G401 (cell line): ENCODE data around the gene RHOD. TPM values are rescaled to one million over a fixed set of nuclear protein-coding genes. Genes with fewer than 3 reads are reported as not detected.

ENCODE experiments used
- DNase-seq: peaks from one replicate; pipeline ENCODE4 v3.0.0-alpha.2; 2015; ENCODE audit warnings: low spot score
- in situ Hi-C: cut with HindIII; loops from 2 replicates; pipeline ENCODE4 v1.10.0; 2016; ENCODE audit warnings: low sequenced_read_pairs, mixed read lengths
- total RNA-seq: library from RNA; depleted of rRNA; stranded (reverse); fragments of >200 nt; shearing (Covaris generic); gene quantifications from 2 replicates; pipeline ENCODE4 v1.2.3, GENCODE V29; 2014

Gene RHOD
- total RNA-seq, 1 experiment from 2014 or later, result not detected

DNA sequence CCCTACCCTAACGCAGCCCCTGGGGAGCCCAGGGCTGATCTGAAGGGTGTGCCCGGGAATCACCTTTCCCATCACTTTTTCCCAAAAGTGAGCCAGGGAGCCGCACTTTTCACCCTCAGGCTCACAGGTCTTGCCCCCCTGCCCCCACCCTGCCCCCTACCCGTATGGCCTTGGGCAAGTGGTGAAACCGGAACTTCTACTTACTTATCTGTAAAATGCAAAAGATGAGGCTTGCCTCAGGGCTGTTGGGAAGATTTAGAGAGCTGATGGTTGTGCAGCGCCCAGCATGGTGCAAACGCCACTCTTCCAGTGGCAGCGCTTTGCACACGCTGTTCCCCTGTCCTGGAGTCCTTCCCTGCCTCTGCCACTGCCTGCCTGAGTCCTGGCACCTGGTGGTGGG is 25.7 kb upstream of the RHOD start:
- in situ Hi-C loops, result no loop called here
- DNase-seq, result no peak

DNA sequence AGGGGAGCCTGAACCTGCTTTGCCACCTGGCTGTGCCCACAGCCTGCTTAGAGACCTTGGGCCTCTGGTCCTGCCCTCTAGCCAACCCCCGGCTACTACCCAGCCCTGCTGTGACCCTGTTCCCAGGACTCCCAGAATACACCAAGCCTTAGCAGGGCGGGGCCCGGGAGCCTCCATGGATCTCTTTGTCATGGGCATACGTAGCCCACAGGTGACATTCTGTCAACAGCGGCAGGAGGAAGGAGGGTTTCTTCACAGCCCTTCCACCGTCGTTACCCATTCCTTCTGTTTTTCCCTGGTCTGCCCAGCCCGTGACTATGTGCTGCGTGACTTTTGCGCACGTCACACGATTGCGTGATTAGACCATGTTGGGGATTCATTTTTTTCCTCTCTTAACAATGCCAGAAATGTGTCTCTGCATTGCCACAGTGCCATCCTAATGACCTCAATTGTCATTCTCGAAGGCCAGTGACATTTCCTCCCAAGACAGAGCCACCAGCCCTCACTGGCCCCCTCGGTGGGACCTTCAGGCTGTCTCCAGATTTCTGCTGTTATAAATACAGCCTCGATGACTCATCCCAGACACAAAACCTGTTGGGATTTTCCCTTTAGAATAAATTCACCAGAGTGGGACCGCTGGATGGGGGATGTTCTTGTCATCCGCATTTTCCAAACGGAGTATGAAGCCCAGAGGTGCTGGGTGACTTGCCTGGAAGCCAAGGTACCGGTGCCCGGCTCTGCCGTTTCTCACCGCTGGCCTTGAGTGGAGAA is 24.7 kb upstream of the RHOD start:
- in situ Hi-C loops, result no loop called here
- peak; percentile 40 for DNase-seq

DNA sequence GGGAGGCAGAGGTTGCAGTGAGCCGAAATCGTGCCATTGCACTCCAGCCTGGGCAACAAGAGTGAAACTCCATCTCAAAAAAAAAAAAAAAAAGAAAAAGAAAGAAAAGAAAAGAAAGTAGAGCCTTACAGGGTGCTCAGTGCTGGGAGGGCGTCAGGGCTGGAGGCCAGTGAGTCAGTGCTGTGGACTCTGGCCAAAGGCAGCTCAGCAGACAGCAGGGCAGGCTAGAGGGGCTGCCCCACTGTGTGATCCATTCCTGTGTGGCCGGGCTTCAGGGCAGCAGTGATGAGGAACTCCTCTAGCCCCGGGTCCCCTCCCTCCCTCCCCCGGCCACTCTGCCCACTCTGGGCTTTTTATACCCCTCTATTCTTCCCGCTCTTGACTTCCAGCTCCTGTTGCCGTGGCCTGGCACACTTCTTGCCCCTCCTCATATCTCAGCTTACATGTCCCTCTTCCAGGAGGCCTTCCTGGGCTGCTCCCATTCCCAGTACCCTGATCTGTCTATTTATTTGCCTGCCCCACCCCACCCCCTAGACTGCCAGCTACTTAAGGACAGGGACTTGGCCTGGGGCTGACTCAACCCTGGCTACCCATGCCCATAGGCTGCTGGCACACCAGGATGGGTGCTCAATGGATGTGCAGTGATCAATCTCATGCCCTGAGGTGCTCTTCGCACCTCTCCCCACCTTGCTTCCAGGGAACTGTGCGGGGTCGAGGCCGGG is 23.7 kb upstream of the RHOD start:
- in situ Hi-C loops, result no loop called here
- peak; percentile 67 for DNase-seq

DNA sequence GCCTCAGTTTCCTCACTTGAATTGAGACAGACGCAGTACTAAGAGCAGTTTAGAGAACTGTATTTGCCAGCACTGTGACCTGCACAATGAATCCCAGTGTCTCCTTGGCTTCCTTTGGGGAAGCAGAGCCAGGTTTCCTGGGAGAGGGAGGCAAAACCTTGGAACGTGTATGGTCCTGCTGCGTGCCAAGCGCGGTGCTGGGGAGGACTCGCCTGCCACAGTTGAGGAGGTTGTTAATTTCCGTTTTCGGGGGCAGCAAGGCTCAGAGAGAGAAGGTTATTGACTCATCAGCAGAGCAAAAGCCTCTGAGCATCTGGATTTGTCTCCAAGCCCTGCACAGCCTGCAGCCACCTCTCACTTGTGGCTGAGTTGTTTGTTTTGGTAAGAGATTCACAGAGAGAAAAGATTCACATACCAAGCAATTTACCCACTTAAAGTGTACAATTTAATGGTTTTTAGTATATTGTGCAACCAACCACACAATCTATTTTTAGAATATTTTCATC is 22.9 kb upstream of the RHOD start:
- peak; percentile 79 for DNase-seq
- in situ Hi-C loops, result no loop called here

DNA sequence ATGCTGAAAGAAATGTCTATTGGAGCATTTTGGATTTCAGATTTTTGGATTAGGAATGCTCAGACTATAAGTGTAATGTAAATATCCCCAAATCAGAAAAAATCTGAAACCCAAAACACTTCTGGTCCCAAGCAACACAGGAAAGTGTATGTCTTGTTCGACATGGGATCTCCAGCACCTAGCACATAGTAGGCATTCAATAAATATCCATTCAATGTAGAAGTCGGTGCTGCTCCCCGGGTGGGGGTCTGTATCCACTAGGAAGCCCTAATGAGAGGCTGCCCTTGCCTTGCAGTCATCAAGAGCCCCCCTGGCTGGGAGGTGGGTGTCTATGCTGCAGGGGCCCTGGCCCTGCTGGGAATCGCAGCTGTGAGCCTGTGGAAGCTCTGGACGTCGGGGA is 22.3 kb upstream of the RHOD start:
- in situ Hi-C loops, result no loop called here
- DNase-seq, result no peak

DNA sequence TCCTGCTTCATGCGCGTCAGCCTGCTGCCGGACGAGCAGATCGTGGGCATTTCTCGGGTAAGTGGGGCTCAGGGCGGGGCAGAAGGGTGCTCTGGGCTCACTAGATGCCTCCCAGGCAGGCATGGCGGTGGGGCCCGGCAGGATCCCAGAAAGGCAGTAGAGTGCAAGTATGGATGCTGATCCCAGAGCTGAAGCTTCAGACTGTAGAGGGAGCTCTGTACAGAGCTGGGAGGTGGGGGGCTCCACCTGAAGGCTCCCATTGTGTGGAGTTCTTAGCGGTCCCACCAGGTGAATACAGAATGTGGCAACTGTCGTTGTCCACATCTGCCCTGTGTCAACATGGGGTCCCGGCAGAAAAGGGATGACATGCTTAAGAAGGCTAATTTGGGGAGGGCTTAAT is 16.5 kb upstream of the RHOD start:
- in situ Hi-C loops, result no loop called here
- DNase-seq, result no peak

DNA sequence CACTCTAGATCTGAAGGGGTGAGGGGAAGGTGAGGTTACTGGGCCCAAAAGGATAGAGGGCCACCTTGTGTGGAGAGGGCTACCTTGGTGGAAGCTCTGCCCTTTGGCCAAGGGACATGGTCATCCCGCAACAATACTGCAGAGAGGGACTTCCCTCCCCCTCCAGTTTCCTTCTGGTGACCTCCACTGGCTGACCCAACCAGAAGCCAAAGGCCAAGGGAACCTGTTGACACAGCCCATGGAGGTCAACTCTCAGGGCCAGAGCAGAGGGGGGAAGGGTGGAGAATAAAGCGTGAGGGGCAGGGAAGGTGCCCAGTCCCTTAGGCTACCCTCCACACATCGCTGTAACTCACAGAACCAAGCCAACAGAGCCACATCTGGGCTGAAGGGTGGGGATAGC is 15.0 kb upstream of the RHOD start:
- DNase-seq, result no peak
- in situ Hi-C loops, result no loop called here

DNA sequence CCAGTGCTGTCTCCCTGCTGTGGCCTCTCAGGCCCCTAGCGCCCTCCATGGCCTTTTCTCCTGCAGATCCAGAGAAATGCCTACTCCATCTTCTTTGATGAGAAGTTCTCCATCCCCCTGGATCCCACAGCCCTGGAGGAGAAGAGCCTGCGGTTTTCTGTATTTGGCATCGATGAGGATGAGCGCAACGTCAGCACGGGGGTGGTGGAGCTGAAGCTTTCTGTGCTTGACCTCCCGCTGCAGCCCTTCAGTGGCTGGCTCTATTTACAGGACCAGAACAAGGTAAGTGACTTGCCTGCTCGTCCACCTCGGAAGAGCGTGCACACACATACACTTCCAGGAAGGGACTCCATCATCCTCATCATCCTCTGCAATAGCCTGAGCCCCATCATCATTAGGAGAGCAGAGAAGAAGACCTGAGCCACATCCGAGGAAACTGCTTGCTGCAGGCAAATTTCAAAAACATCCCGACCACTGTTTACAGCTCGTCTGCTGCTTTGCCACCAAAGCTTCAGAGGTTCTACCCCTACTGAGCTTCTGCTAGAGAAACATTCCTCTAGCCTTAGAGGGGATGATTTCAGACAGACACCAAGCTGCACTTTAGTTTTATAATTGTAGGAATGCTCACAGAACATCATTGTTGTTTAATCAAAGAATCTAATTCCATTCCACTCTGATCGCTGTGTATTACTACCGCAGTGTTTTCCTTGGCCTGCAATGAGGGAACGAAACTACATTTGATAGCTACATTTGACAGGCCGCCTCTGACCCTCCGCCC is 12.9 kb upstream of the RHOD start:
- in situ Hi-C loops, result no loop called here

DNA sequence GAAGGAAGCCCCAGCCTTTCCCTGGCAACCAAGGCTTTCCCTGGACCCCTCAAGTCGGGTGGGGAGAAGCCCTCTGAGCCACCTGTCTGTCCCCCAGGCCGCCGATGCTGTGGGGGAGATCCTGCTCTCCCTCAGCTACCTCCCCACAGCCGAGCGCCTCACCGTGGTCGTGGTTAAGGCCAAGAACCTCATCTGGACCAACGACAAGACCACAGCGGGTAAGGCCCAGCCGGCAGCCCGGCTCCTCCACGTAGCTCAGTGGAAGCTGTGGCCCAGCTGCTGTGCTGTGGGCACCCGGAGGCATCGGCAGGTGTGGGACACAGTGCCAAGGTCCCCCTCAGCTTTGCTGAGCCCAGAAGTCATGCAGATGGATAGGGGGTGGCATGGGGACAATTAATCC is 12.2 kb upstream of the RHOD start:
- DNase-seq, result no peak
- in situ Hi-C loops, result no loop called here

More for the DNA sequence above, 12.9 kb upstream of the RHOD start:
- DNase-seq, result peak; percentile 50

DNA sequence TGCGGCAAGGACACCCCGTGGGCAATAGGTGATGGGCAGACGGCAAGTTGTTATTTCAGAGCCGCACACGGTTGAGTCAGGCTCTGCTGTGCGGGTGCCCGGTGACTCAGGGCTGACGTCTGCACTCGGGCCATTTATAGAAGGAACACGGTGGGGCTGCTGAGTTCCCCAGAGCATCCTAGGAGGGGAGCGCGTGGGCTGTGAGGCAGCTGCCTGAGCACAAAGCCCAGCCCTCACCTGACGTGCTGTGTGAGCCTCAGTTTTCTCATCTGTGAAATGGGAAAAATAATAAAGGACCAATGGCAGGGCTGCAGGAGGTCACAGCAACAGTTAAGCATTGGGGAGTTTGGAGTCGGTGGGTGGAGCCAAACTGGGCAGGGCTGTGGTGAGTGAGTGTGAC is 11.3 kb upstream of the RHOD start:
- in situ Hi-C loops, result no loop called here
- no peak for DNase-seq

DNA sequence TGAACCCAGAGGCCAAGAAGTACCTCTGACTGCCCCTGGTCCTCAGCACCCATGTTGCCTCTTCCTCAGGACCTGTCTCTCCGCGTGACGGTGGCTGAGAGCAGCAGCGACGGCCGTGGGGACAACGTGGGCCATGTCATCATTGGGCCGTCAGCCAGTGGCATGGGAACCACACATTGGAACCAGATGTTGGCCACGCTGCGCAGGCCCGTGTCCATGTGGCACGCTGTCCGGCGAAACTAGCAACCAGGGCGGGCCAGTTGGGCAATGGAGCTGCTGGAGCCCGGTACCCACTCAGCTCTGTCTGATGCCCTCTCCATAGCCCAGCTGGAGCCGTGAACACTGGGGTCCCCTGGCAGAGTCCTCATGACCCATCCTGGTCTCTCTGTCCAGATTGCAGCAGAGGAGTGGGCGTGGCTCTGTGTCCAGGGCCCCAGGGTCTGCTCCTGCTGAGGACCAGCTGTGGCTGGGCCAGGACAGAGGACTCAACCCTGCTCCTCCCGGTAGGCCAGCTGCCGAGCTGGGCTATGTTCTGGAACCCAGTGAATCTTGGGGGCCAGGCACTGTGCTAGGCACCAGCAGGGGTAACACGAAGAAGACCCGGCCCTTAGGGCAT is 8.0 kb upstream of the RHOD start:
- in situ Hi-C loops, result no loop called here
- DNase-seq, result no peak

DNA sequence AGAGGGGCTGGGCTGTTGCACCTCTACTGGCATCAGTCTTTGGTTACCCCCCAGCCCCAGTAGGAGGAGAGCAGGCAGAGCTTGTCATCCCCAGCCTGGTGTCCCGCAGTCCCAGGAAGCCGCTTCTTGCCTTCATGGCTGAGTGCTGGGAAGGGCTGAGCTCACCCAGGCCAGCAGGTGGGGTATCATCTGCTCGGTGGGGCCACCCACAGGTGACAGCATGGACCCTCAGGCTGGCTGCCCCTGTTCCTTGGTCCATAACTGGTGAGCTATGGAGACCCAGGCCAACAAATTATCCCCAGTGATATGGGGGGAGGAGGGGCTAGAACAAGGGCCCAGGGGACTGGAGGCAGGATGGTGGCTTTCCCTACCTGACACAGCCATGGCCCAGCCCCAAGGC is 6.5 kb upstream of the RHOD start:
- in situ Hi-C loops, result no loop called here
- no peak for DNase-seq

DNA sequence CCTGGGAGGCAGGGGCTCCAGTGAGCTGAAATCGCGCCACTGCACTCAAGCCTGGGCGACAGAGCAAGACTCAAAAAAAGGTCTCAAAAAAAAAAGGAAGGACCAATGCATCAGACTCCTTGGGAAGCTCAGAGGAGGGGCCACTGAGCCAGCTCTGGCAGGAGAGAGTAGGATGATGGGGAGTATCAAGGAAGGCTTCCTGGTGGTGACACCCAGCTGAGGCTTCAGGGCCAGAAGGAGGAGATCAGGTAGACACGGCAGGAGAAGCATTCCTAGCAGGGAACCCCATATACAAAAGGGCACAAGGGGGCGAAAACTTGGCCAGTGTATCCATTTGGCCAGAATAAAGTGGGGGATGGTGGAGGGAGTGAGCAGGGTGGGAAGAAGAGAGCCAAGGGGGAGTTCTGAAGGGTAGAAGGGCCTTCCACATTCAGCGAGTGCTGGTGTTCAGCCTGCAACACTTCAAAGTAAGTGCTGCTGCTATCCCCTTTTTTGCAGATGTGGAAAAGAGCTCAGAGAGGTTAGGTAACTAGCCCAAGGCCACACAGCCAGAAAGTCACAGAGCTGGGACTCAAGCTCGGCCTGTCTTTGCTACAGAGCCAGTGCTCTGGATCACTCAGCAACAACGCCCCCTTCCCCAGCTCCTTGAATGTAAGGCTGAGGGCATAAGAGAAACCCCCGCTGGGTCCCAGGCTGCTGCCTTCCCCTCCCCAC is 5.3 kb upstream of the RHOD start:
- in situ Hi-C loops, result no loop called here
- no peak for DNase-seq

DNA sequence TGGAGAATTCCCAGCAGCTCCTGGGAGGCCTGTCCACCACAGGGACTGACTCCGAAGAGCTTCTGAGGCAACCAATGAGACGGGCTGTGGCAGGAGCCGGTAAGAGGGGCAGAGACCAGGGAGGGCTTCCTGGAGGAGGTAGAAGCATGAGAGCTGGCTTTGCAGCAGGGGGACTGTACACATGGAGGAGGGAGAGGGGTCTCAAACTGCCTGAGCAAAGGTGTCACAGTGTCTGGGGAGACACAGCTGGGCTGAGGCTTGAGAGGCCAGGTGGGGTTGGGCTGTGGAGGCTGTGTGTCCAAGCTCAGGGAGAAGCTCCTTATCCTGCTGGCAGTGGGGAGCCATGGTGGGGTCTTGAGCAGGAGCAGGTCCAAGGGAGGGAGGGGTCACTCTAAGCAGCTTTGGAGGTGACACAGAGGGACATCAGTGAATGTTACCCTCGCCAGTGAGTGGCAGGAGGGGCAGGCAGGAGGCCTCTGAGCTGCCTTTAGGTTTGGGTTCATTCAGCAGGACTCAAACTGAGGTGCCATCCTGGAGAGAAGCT is 4.6 kb upstream of the RHOD start:
- in situ Hi-C loops, result no loop called here
- no peak for DNase-seq

DNA sequence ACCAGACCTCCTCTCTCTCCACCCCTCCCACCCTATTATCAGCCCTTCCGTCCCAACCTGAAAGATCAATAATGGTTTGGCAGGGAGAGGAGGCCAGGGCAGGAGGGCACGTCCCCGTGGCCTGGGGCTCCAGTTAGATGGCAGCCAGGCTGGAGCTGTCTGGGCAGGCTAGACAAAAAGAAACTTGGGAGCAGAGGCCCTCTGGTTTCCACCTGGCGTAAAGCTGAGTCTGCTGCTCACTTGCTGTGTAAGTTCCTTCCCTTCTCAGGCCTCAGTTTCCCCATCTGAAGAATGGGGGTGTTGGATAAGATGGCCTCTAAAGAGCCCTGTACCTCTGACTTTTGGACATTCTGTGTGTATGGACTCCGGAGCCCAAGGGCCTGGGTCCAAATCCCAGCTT is 3.8 kb upstream of the RHOD start:
- DNase-seq, result no peak
- in situ Hi-C loops, result no loop called here

DNA sequence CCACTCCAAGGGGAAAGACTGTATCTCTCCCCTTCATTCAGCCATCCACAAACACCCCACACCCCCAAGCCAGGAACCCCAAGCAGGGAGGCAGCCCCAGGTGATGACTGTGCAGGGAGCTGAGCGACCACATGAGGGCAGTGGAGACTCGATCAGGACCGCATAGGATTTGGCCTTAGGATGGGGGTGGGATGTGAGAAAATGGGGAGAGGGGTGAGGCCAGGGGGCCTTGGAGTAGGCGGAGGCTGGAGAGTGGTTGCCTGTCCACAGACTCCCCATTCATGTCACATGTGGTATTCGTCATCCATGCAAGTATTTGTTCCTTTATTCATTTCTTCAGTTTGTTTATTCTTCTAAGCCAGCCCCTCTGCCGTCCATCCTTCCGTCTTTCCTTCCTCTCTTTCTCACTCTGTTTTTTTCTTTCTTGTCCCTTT is 2.7 kb upstream of the RHOD start:
- peak; percentile 79 for DNase-seq
- in situ Hi-C loops, result no loop called here

DNA sequence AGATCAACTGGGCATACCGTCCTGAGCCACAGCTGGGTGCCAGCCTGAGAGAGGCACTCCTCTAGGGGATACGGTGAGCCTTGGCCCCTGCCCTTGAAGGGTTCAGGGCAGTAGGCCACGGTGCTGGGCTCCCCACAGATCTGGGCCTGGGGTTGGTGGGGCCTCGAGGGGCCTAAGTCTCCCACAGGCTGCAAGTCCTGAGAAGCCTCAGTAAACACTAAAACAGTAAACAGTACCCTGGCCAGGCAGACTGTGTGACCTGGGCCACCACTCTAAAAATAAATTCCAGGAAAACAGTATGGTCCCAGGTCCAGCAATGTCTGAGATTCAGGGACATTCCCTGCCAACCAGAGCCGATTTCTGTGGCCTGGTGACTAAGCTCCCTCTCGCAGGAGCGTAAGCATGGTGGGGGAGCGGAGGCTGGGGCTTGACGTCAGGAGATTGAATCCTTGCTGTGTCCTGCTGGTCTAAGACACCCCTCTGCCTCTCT is 2.3 kb upstream of the RHOD start:
- in situ Hi-C loops, result no loop called here
- no peak for DNase-seq

DNA sequence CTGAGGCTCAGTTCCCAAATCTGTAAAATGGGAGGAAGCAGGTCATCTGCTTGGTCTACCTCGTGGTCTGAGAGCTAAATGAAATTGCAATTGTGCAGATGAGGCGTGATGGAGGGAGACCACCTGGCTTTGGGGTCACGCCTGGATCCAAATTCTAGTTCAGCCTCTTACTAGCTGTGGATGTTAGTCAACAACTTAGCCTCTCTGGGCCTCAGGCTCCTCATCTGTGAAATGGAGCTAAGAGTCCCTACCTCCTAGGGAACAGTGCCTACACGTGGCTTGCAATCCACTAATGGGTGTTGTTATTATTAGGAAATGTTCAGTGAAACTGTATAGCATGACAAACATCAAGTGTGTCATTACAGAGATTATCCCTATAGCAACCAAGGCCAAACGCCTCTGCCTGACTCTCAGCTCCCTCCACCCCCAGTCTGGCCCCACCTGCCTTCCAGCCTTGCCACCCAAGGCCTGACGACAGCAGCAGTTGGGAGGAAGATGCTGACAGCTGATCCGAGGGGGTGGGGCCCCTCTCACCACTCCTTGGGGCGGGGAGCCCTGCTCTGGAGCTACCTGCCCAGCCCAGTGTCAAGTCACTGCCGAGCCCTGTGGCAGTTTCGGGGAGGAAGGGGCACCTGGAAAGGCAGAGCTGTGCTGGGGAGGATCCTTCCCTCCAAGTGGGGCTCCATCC is 1.7 kb upstream of the RHOD start:
- no peak for DNase-seq
- in situ Hi-C loops, result no loop called here
